CD4-positive, alpha-beta T cell treated with Interleukin-10 for 1 hour (primary cell): ENCODE data around the gene BRIP1.
"Not testable (repeated sequence)": the region's sequence is repeated elsewhere in the genome, so short reads cannot be mapped to it uniquely, and the experiment has no call there.

Source experiments
- DNase-seq: peaks from one replicate; pipeline ENCODE4 v3.0.0-alpha.2; 2020

Gene BRIP1

DNA sequence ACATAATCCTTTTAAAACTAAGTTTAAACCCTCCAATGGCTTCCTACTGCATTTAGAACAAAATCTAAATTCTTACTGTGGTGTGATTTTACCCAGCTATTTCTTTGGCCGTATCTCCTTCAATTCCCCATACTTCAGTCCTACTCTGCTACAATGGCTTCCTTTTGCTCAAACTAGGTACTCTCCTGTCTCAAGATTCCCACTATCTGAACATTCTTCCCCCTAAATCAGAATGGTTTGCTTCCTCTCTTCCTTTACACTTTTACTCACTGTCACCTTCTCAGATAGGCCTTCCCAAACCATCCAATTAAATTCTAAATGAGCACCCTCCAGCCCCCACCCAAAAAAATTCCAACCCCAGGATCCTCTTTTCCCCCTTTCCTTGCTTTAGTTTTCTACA lies 109.2 kb downstream of the BRIP1 start:
- no peak for DNase-seq

DNA sequence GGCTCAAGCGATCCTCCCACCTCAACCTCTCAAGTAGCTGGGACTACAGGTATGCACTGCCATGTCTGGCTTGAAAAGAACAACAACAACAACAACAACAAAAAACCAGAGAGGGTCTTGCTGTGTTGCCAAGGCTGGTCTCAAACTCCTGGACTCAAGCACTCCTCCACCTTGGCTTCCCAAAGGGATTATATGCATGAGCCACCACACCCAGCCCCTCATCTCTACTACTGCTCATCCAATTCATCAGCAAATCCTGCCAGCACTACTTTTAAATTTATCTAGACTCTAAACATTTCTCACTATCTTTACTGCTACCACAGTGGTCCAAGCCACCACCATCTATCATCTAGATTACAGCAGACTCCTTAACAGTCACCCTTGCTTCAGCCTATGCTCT lies 109.6 kb downstream of the BRIP1 start:
- DNase-seq = no peak

DNA sequence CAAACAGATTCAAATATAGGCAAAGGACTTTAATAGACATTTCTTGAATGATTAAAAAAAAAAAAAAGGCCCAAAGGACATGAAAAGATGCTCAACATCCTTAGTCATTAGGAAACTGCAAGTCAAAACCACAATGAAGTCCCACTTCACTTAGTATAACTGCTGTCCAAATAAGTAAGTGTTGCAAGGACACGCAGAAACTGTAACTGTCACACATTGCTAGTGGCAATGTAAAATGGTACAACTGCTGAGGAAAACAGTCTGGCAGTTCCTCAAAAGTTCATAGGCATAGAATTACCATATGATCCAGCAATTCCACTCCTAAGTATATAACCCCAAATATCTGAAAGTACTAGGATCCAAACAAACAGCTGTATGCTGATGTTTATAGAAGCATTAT lies 112.7 kb downstream of the BRIP1 start:
- DNase-seq = no peak

DNA sequence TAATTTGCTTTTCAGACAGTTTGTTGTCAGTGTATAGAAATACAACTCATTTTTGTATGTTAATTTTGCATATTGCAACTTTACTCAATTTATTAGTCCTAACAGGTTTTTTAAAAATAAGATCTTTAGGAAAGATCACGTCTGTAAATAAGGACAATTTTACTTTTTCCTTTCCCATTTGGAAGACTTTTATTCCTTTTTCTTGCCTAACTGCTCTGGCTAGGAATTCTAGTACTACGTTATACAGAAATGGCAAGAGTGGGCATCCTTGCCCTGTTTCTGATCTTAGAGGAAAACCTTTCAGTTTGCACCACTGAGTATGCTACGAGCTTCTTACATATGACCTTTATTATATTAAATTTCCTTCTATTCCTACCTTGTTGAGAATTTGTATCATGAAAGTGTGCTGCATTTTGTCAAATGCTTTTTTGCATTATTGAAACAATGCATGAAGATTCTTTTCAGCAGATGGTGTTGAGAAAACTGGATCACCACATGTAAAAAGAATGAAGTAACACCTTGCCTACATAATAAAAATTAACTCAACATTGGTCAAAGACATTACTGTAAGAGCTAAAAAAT lies 113.4 kb downstream of the BRIP1 start:
- DNase-seq = no peak

DNA sequence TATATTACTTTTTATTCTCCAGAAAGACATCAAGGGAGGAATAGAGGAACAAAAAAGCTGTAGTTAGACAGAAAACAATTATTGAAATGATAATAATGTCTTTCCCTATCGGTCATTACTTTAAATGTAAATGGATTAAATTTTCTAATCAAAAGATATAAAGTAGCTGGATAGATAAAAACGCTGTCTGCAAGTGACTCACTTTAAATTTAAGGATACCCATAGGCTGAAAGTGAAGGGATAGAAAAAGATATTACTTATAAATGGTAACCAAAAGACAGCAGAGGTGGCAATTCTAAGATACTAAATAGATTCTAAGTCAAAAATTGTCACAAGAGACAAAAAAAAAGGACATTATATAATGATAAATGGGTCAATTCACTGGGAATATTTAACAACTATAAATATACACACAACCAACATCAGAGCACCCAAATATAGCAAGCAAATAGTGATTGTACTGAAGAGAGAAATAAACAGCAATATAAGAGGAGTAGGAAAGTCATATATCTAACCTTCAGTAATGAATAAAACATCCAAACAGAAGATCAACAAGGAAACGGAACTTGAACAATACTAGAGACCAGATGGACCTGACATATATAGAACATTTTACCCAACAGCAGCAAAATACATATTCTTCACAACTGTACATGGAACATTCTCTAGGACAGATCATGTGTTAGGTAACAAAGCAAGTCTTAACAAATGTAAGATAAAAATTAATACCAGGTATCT lies 116.9 kb downstream of the BRIP1 start:
- no peak for DNase-seq

DNA sequence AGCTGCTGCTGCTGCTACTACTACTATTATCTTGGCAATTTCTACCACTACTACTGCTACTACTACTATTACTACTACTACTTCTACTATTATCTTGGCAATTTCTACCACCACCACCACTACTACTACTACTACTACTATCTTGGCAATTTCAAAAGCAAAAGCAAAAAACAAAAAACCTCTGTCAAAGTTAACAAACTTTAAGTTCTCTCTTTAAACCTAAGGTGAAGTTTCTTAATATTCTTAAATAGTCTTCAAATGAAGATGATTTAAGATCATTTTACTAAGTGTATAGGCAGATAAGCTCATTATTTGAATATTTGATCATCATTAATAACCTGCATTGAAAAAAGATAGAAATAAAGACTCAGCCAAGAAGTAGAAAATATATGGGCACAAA lies 118.5 kb downstream of the BRIP1 start:
- DNase-seq = no peak

DNA sequence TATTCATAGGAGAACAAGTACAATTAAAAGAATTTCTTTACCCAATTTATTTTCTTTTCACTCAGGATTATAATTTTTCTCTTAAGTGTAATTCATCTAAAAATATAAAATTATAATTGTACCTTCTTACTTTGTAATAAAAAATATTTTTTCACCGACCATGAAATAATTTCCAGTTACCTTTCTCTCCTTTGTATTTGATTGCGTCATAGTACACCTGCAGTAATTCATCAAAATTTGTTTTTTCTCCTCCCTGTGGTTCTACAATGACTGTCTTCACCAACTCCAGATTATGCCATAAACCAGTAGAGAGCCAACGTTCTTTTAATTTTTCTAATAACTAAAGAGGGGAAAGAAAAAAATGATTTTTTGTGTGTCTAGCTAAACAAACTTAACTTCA lies 119.1 kb downstream of the BRIP1 start:
- no peak for DNase-seq

DNA sequence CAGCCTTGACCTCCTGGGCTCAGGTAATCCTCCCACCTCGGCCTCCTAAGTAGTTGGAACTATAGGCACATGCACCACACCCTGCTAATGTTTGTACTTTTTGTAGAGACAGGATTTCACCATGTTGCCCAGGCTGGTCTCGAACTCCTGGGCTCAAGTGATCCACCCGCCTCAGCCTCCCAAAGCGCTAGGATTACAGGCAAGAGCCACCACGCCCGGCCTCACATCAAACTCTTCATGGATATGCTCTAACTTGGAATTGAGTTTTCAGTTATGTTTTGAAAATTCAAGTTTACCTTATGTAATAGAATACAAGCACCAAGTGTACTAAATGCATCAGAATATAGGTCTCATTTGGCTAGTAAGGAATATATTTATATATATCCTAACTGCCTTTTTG lies 119.6 kb downstream of the BRIP1 start:
- DNase-seq = no peak

DNA sequence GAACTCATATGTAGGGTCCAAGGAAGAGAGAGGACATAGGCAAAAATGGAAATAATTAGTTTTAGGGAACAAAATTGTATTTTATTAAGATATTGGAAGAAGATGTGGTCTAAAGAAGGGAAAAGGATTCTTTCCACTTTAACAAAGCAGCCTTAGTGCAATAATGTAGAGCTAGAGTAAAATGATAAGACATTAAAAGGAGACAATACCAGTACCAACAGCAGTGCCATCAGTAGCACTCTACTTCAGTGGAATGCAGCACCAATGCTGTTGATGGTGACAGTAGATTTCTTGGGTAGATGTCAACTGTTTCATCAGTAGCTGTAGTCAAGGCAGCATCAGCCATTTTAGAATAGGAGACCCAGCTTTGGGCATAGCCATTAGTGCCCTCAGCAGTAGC lies 124.3 kb downstream of the BRIP1 start:
- DNase-seq = no peak

DNA sequence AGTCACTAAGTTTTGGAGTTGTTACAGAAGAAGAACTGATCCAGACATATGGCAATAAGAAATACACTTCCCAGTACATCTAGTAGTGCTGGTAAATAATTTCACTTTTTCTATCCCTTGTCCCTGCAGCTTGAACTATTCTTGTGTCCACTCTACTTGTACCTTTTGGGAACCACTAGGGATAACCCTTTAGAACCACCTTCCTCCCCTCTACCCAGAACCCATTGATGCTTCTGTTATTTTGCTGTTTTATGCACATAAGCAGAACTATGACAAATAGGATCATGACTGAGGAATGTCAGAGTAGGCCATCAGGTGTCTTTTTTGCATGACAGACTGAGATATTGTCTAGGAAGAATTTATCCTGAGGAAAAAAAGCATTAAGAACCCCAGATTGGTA lies 125.1 kb downstream of the BRIP1 start:
- no peak for DNase-seq

DNA sequence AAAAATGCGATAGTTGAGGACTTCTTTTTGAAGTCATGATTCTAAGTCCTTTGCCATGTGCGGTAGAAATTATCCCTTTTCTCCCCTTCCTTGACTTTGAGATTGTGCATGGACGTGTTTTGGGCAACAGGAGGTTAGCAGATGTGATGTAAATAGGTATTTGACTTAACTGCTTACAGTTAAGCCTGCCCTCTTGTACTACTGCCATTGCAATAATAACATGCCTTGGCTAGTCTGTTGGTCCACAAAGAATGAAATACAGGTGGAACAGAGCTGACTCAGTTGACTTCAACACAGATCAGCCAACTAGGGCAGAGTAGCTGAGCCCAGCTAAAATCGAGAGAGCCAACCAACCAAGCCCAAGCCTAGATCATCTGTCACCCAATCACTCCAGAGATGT lies 125.5 kb downstream of the BRIP1 start:
- no peak for DNase-seq

DNA sequence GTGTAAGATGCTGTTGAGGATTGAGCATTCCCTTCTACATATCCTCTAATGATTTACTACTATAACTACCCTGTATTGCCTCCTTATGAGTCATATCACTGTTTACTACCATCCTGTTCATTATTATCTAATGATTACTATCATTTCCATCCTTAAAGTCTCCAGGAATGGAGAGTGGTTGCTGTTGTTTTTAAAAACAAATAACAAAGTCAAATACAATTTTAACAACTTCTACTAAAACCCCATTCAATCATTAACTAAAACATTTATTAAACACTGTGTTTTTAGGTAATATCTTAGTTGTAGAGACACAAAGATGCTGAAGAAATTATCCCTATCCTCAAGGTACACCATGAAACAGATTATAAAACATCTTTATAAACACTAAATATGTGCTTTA lies 126.9 kb downstream of the BRIP1 start:
- DNase-seq = no peak

DNA sequence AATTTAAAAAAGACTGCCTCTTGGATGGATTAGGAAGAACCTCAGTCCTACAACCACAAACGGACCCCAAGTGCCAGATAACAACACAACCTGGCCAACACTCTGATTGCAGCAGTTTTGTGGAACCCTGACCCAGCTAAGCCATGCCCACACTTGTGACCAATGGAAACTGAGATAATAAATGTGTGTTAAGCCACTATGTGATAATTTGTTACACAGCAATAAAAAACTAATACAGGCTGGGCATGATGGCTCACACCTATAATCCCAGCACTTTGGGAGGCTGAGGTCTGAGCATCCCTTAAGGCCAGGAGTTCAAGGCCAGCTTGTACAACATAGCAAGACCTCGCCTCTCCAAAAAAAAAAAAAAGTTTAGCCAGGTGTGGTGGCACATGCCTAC lies 127.5 kb downstream of the BRIP1 start:
- no peak for DNase-seq

DNA sequence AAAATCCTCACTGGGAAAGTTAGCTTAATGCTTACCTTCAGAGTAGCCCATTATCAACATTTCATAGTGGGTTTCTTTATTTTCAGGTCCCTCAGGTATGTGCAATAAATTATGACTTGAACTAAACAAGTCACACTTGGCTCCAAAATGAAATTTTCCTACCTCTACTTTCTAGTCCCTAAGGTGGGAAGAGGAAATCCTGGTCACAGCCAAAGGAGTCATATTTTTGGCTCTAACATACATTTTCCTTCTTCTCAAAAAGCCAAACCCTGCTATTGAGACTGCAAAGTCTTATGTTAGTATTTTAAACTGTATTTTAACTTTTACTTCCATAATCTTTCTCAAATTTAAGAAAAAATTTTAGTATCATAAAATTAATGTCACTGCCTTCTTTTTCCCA lies 128.9 kb downstream of the BRIP1 start:
- DNase-seq = no peak

DNA sequence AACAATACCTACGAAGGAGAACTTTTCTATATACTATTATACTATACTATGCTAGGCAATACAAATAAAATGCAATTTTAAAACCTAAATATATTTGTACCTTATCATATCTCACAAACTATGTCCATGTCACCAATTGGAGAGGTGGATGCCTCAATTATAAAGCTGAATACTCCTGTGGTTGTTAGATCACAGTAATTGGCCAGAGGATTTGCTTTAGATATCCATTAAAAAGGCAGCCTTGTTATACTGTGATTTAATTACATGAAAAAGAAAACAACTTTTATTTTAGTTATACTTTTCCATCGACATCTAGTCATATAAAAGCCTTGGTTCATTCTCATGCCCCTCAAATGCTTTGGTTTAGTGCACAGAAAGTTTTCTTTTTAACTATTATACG lies 129.3 kb downstream of the BRIP1 start:
- no peak for DNase-seq

DNA sequence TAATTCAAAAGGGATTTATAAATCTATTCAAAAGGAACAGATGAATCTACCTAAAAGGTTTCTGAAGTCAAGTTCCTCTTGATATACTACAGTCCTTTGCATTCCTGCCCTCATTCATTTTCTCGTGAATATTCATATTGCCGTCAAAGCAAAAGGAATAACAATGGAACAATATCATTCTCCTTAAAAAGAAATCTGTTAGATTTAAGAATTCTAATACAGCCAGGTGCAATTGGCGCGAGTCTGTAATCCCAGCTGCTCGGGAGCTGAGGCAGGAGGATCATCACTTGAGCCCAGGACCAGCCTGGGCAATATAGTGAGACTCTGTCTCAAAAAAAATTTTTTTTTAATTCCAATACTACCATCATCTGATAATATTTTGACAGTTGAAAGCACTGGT lies 130.3 kb downstream of the BRIP1 start:
- no peak for DNase-seq

DNA sequence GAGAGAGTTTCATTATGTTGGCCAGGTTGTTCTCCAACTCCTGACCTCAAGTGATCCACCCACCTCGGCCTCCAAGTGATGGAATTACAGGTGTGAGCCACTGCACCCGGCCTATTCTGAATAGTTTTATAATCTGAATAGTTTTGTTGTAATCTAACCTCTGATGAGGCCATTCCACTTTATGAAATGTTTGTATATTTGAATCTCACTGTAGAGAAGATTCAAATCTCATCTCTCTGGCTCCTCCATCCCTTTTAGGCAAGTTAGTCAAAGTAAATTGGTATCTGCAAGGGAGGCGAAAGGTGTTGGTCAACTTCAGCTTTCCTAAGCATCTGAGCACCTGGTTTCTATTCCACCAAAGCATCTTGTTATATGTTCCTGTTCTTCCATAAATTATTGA lies 131.2 kb downstream of the BRIP1 start:
- DNase-seq = no peak

DNA sequence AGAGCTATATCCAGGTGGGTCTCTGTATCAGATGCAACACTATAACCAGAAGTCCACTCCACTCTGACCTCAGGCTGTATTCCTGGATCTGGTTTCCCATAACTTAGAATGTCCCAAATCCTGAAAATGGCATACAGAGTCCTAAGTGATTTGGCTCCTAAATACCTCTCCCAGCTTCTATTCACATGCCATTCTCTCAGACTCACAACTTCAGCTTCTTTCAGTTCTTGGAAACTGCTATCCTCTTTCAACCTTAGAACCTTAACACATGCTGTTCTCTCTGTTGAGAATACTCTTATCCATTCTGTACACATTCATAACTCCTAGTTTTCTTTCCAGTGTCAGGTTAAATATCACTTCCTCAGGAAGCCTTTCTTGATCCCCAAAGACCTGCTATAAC lies 132.0 kb downstream of the BRIP1 start:
- DNase-seq = no peak

DNA sequence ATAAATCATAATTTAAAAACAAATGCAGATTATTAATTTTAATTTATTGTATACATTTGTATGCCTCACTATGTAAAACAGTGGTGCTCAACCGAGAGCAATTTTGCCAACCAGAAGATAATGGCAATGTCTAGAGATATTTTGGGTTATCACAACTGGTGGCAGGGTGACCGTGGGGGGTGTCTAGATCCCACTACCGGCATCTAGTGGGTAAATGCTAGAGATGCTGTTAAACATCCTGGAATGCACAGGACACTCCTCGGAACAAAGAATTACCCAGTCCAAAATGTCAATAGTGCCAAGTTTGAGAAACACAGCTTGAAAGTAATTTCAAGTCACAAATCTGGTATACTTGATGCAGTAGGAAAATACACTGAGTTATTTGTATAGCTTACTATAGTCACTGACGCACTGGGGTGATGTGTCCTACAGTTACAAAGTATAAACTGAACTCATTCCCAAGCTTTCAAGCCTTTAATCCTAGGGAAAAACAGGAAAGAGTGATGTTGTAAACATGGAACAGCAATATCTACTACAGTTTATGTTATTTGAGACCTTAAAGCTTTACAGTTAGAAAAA lies 133.5 kb downstream of the BRIP1 start:
- DNase-seq = no peak

DNA sequence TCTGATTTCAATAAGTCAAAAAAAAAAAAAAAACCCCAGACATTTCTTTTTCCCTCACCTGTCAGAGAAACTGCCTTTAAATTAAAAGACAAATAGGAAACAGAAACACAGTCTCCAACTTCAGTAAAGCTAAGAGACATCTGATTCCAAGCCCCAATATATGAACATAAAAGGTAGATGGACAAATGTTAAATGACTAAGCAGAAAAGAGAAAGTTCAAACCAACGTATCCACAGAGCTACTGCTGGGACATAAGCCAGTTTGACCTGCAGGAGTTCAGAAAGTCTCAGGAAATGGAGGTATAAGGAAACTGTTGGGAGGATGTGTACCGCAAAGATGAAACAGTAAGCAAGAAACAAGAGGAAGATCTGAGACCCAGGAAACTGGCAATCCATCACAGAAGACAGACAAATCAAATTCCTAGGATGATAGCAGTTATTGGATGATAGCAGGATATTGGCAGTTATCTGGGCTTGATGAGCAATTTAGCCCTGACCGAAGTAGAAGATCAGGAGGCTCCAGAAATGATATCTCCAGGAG lies 135.0 kb downstream of the BRIP1 start:
- DNase-seq = no peak

DNA sequence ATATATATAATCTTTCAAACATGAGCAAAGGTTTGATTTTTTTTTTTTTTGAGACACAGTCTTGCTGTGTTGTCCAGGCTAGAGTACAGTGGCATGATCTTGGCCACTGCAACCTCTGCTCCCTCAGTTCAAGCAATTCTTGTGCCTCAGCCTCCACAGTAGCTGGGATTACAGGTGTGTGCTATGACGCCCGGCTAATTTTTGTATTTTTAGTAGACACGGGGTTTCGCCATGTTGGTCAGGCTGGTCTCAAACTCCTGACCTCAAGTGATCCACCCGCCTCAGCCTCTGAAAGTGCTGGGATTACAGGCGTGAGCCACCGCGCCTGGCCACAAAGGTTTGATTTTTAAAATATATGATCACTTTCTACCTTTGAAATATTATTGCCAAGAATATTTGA lies 135.5 kb downstream of the BRIP1 start:
- not testable (repeated sequence) for DNase-seq

DNA sequence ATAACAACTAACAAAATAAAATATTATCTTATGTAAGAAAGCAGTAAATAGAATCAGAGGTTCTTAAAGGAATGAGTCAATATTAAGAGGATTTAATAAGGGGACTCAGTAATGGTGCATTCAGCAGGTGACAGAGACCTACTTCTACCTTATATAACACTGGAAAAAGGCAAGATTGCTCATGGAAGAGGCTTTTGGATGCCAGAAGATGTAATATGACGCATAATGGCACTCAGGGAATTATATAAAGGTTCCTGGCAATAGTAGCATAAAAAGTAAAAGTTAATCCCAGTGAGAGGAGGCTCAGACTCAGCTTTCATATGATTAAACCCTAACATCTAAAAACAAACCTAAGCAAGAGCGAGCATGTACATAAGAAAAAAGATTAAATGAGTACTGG lies 136.4 kb downstream of the BRIP1 start:
- DNase-seq = no peak

DNA sequence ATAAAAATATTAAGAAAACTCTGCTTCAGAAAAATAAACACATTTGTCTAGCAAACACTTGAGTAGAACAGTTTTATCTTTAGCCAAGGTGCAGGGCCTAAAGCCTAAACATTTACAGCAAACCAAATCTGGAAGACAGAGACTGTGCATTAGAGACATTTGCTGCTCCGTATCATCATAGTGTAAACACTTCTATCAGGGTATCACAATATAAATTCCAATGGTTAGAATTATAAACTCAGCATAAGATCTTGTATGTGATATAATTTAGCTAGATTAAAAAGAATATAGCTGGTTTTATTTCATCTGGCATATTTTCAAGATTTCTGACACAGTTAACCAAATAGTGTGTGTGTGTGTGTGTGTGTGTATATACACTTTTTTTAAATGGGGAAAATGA lies 138.6 kb downstream of the BRIP1 start:
- no peak for DNase-seq

DNA sequence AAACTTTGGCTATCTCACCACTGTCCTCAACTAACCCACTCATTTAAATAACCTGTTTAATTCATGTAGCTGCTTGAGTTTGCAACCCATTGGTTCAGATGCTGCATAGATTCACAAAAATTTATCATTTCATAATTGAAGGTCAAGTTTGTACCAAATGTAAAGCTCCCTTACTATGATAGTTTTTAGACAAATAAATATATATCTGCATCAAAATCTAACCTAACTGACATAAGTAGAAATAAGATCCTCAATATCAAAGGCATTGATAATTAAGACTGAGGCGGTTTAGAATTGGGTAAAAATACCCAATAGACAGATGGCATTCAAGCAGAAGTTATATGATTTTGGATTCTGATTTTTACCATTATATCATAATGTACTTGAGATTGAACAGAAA lies 139.4 kb downstream of the BRIP1 start:
- no peak for DNase-seq

DNA sequence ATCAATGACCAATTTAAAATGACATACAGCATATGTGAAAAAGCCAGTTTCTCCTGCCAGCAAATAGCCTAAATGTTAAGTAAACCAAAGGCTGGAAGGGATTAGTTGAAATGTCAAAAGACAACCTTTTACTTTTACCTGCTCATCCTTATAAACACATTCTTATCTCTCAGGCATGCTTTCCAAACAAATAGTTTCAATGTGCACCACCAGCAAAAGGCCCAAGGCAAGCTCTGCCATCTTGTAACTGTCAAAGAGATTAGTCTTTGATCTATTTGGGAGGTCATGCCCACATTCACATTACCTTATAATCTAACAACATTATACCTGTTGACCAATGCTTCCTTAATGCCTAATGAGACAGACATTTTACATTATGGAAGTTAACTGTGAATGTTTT lies 140.1 kb downstream of the BRIP1 start:
- no peak for DNase-seq
